Superior temporal gyrus (tissue), 1 donor: Measurements from ENCODE around the gene ATP1B1.
A peak's percentile ranks its signal among the peaks of the same experiment; 100 is the strongest.

ENCODE experiments used
- DNase-seq: peaks from one replicate; pipeline ENCODE4 v3.0.0-alpha.2; 2016; ENCODE audit errors: extremely low spot score

ATP1B1 gene

DNA sequence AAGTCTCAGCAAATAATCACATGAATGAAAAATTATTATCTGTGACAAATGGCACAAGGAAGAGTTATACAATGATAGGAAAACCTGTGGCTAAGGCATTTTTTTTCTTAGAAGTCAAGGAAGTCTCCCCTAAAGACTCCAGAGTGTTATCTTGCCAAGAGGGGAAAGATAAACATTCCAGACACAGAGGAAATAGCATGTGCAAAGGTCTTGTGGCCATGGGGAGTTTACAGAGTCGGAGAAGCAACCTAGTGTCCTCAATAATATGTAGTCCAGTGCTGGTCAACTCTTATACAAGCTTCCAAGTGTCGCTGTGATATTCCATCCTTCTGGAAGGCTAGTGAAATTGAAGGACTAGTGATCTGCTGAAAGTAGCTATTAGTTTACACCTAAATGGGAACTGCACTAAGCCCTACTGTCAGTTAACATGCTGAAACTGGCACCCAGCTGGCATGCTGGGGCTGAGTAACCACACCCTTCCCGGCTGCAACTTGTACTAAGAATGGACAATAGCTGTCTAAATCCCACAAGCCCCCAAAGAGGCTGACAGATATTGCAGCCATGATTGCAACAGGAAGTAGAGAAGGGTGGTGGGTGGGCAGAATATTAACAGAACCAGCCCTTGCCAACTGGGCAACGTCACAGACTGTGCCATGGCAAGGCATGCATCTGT is 11.5 kb upstream of the ATP1B1 start:
- no peak for DNase-seq

- DNase-seq: no peak
Measured at GRCh38 chr1:169098380-169098779, 8.1 kb upstream of the ATP1B1 start.

- no peak for DNase-seq
Measured at GRCh38 chr1:169099561-169099960, 6.9 kb upstream of the ATP1B1 start.

DNA sequence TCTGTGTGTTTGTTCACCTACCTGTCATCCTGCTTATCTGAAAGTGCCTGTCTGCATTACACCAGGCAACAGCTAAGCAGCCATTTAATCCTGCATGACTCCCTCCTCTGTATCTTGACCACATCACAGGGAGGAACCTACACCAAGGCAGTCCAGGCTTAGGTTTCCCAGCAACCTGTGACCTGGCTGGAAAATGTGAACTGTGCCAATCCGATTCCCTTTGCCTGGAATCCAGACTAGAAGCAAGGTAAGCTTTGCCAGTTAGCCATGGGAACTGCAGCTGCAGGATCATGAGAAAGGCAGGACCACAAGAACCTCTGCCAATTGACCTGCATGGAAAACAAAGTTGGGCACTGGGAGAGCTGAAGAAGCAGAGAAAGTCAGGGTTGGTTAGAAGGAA is 6.3 kb upstream of the ATP1B1 start:
- no peak for DNase-seq

DNA sequence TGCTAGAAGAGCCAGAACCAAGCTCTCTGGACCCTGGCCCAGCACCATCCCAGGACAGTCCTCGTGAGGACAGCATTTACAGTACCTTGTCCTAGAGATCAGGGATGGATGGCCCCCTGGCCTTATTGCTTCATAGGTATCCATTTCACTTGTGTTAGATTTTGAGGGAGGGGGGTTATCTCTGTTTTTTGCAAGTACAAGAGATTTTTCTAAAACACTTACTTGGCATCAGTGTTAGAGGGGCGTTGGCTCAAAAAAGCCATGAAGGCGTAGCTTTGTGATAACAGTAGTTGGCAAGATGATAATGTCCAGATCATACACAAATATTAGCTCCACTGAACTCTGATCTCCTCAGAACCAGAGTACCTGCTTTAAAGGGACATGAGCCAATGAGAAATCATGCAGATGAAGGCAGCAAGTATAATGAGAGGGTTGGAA is 5.8 kb upstream of the ATP1B1 start:
- DNase-seq: no peak

- peak; percentile 83 for DNase-seq
Measured at GRCh38 chr1:169102567-169102966, 3.9 kb upstream of the ATP1B1 start.

DNA sequence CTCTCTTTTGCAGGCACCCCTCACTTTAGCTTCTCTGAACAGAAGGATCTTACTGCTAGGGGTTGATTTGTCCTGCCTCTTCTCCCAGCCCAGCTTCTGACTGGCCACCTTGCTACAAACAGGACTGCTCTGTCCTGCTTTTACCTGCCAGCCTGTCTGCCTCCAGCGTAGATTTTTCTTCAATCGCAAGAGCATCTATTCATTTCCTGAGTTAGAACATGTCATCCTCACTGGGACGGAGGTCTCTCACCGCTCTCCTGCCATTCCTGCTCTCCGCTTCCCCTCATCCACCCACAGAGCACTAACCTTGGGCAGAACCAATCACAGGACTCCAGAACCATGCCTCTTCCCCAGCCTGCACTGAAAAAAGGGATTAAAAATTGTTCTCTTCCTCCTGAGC is 3.5 kb upstream of the ATP1B1 start:
- DNase-seq: no peak

DNA sequence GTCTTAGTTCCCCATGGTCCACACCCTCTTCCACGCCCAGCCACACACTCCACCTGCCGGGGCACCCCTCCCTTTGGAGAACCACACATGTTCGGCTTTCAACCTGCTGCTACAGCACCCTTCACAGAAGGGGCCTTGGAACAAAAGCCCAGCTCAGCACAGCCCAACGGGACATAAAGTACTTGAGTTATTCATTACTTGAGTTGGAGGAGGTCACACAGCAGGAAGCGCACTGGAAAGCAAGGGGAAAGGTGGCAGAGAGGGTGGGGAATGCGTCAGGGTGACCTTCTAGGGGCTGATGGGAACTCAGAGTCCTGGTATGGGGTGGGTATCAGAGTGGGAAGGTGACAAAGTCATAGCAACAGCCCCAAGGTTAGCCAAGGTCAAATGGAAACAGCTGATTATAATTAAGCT is 3.0 kb upstream of the ATP1B1 start:
- DNase-seq: no peak

- DNase-seq: no peak
Measured at GRCh38 chr1:169105087-169105433, 1.4 kb upstream of the ATP1B1 start.

- DNase-seq: peak; percentile 69
Measured at GRCh38 chr1:169105434-169106094, 926 bp upstream of the ATP1B1 start.

GRCh38 chr1:169106921-169107602 is 572 bp downstream of the ATP1B1 start:
- no peak for DNase-seq

DNA sequence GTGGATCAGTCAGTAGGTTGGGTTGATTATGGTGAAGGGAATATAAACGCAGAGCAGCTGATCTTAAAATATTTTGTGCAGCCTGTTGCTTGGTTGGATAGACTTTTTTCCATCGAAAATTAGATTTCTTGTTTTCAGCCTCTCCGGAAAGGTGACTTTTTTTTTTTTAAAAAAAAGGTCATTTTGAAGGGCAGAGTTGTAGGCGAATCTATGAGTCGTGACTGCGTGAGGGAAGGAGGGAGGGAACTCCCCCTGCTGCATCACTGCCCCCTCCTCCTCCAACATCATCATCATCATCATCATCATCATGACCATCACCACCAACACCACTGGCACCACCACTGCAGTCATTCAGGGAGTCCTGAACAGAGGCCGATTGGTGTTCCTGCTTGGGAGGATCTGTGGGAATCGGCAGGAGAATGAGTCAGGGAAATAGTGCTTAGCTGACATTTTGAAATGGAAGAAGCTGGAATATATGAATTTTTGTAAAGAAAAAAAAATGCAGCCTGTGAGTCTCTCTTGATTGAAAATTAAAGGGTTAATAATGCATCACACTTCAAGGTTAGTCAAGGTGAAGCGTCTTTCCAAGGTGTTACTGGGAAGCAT is 1.2 kb downstream of the ATP1B1 start:
- no peak for DNase-seq

- no peak for DNase-seq
Measured at GRCh38 chr1:169108223-169108622, 1.7 kb downstream of the ATP1B1 start.

DNA sequence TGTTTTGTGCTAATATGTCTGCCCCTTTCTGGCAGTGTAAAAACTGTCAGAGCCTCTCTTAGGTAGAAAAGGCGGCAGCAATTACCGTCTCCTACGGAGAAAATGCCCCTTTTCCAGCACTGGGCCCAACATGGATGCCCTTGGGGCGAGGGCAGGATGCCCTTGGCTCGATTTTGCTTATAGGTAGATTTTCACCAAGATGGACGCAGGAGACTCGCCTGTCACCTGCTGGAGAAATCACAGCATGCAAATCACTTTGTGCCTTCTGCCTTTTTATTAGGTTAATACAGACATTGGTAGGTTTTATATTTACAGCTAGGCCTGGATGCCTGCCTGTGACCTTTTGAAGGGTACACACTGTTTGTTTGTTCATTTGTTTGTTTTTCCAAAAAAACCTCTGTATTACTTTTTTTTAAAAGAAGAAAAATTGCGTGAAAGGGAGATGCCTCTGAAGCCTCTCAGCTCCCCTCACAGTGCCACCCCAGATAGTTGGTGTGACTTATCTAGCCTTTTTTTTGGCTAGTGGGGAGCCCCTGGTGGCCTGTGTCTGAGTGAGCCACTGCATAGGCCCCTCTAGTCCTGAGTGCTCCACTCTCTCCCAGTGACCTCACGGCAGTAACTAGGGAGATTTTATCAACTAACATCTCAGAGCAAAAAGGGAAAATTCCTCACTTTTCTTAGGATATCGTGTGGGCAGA is 2.5 kb downstream of the ATP1B1 start:
- DNase-seq: peak; percentile 83

- DNase-seq: peak; percentile 92
Measured at GRCh38 chr1:169109561-169110134, 3.2 kb downstream of the ATP1B1 start.

DNA sequence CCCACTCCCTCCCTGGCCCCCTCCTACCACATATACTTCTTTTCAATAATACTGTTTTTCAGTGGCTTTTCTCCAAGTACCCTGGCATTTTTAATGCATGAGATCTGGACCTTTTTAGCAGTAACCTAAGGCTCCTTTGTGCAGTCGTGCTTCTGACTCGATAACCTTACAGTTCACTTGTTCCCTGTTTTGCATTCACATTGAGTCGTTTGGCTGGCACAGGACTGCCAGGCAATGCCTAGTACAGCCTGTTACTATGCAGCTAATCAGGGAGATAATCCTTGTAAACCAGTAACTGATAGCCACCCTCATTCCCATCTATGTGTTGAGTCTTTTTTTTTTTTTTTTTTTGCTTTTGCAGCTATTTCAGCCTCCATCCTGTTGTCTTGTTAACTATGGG is 3.7 kb downstream of the ATP1B1 start:
- DNase-seq: peak; percentile 77

DNA sequence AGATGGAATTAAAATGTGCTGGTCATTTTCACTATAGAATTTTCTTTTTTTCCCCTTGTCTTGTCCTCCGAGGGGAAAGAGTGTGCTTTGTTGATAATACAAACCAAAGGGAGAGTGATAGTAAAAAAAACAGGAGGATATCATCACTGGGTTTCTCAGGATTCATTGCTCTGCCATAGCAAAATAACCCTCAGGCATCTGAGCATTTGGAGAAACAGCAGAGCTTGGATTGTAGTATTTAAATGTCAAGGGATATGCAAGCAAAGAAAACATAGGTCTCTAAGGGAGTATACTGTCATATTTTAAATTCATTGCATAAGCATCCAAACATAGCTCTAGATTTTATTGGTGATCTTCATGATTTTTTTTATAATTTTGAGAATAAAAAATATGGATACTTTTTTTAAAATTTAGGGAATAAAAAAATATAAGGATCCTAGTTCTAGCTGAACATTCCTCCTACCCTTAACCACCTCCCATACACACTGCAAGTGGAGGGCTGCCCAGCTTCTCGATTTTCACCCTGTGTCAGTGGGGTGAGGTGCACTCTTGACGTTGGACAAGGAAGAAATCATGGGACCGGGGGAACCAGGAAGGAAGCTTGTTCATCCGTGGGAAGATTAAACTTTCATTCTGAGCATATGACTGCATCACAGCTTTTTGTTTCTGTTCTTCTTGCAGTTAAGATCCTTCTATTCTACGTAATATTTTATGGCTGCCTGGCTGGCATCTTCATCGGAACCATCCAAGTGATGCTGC is 4.4 kb downstream of the ATP1B1 start:
- DNase-seq: no peak

- no peak for DNase-seq
Measured at GRCh38 chr1:169111472-169111871, 5.0 kb downstream of the ATP1B1 start.

DNA sequence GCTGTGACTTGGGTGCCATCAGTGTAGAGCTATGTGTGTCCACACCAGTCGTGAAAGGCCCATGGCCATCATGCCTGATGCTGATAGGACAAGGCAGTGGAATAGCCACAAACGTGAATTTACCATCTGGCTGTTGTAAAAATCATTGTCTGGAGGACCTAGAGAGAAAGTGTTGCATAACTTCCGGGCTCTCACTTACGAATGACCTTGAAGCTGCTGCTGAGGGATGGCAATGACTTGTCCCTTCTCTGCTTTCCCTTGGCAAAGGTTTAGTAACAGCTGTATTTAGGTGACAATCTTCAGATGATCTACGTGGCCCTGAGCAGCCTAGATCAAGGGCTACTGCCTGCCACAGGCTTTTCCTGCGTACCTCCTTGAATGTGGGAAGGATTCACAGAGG is 5.8 kb downstream of the ATP1B1 start:
- no peak for DNase-seq

DNA sequence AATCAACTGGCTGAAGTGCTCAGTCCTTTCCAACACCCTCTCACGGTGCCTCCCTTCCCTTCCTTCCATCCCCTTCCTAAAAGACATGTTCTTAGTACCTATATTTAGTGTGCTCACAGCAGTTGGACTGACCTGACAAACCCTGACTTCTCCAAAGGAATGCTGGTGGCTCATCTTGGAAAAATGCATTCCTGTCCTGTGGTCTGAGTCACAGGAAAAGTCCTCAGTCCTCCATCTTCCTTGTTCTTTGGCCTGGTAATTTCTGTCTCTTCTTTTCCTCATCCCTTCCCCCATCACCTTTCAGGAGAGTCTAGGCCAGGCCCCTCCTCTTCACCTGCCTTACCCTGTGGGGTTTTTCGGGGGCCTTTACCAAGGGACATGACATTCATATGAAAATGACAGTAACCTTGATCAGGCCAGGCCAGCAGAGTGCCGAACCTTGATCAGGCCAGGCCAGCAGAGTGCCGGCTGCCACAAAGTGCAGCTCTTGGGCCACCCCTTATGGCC is 7.2 kb downstream of the ATP1B1 start:
- no peak for DNase-seq
